Prostate gland (tissue), 2 donors: ENCODE measurements around the gene LCOR.

Source experiments
- CTCF ChIP-seq, 4 experiments: fragments of 200-600 bp in 2 of 4; fragments of 450-650 bp in 2 of 4; sonication (generic) in 2 of 4; IDR thresholded peaks; 1 replicate in 3 of 4; 2 replicates in 1 of 4; pipeline ENCODE4 v1.5.1; 2016 to 2019; ENCODE audit warnings: antibody characterized with exemption in 4 of 4, mild to moderate bottlenecking in 2 of 4, moderate library complexity in 2 of 4
- POLR2A ChIP-seq: fragments of 450-650 bp; IDR thresholded peaks from one replicate; pipeline ENCODE4 v1.6.1; 2016; ENCODE audit warnings: antibody characterized with exemption, mild to moderate bottlenecking

DNA sequence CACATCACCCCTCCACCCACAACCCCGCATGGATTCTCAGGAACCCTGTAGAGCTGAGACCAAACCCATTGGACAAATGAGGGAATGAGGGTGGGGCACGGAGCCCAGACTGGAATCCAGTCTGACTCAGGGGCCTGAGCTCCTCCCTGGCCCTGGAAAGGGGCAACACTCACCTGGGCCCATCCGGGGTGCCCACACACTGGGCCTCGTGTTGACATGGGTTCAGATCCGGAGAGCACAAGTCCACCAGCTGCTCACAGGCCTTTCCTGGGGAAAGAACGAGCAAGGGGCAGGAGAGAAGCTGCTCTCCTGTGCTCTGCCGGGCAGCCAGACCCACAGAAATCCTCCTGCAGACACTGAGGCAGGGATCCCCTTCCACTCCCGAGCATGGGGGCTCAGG, 181.5 kb downstream of the LCOR start:
- TF ChIP-seq POLR2A: no peak
- TF ChIP-seq CTCF (IDR thresholded peaks at IDR 0.05): no peak
